ENCODE data around the gene LRRC23. TPM values are rescaled to one million over a fixed set of nuclear protein-coding genes. Genes with fewer than 3 reads are reported as not detected.

LRRC23 gene
- total and polyA plus RNA-seq, 2 of the 13 experiments (the other 11 are each of a cell fraction or from before 2014, with no cell fraction given) = 6.0 to 7.8 TPM

DNA sequence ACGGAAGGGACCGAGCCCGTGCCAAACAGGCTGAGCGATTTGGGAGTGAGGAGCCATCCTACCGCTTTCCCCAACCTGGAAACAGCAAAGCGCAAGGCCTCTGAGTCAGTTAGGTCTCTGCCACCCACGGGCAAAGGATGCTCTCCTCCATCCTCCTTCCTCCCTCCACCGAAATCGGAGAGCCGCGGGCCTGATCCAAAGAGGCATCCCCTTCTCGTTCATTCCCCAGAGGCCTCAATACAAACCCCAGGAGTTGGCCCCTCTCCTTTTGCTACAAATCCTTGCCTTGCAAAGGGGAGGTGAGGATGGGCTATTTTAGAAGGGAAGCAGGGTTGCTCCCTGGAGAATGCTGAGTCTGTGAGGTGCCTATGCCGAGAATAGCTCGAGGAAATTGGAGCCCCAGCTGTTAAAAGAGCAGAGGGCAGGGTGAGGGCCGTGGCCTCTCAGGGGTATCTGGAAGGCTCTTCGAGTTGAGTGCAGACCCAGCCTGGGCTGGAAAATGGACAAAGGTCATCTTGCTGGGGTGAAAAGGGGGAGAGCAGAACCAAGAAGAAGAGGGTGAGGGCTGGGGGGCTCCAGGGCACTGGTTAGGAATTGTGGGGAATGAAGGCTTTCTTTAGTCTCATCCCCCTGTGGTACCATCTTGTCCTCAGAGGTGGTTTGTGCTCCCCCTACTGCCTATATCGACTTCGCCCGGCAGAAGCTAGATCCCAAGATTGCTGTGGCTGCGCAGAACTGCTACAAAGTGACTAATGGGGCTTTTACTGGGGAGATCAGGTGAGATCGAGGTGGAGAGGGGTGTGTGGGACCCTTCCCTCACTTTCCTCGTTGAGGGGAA is 36.2 kb upstream of the LRRC23 start (continued):
- TF ChIP-seq NFIC (IDR thresholded peaks at IDR 0.05; ENCODE audit: low read length) (no peak), ZNF430 (CRISPR knock-in tag; IDR thresholded peaks at IDR 0.05) (no peak), EZH2 (conservative IDR thresholded peaks at IDR 0.05; ENCODE audit: low read depth, low read length) (no peak), NFYC (CRISPR knock-in tag; IDR thresholded peaks at IDR 0.05) (no peak), ZNF441 (CRISPR knock-in tag; IDR thresholded peaks at IDR 0.05; ENCODE audit: borderline replicate concordance) (peak; percentile 50), MEIS2 (CRISPR knock-in tag; IDR thresholded peaks at IDR 0.05) (no peak), HMGA1 (CRISPR knock-in tag; conservative IDR thresholded peaks at IDR 0.05) (no peak), NRL (CRISPR knock-in tag; IDR thresholded peaks at IDR 0.05; ENCODE audit: borderline replicate concordance) (no peak), DR1 (CRISPR knock-in tag; IDR thresholded peaks at IDR 0.05) (0 out of 2 replicates have a peak, but pooled peaks have one; percentile 29), ZNF34 (CRISPR knock-in tag; IDR thresholded peaks at IDR 0.05; ENCODE audit: borderline replicate concordance) (no peak), TEAD3 (CRISPR knock-in tag; optimal IDR thresholded peaks at IDR 0.05; ENCODE audit: borderline replicate concordance) (no peak), KDM5A (IDR thresholded peaks at IDR 0.05; ENCODE audit: borderline replicate concordance, low read length) (0 out of 2 replicates have a peak, but pooled peaks have one; percentile 22), ATF7 (IDR thresholded peaks at IDR 0.05) (no peak), ATF7 (CRISPR knock-in tag; IDR thresholded peaks at IDR 0.05) (0 out of 2 replicates have a peak, but pooled peaks have one; percentile 31), ZNF253 (CRISPR knock-in tag; IDR thresholded peaks at IDR 0.05; ENCODE audit: borderline replicate concordance) (no peak), HMGXB4 (CRISPR knock-in tag; IDR thresholded peaks at IDR 0.05; ENCODE audit: borderline replicate concordance in 1 of 2, low read depth in 1 of 2) (peak in 1 of 2 experiments; percentile 15; a peak in 2 of 4 replicates), MEF2D (CRISPR knock-in tag; IDR thresholded peaks at IDR 0.05) (peak; percentile 57; the same call in 1 of the 2 replicates), ZEB1 (IDR thresholded peaks at IDR 0.05; ENCODE audit: insufficient replicate concordance, low read depth) (peak; percentile 32), RCOR2 (CRISPR knock-in tag; IDR thresholded peaks at IDR 0.05) (no peak), ZNF747 (CRISPR knock-in tag; IDR thresholded peaks at IDR 0.05; ENCODE audit: borderline replicate concordance) (peak; percentile 8; the same call in 1 of the 2 replicates), NKX3-1 (CRISPR knock-in tag; IDR thresholded peaks at IDR 0.05) (no peak), ZNF205 (CRISPR knock-in tag; IDR thresholded peaks at IDR 0.05) (0 out of 2 replicates have a peak, but pooled peaks have one; percentile 4)
- TF ChIP-seq, protein P1, sequence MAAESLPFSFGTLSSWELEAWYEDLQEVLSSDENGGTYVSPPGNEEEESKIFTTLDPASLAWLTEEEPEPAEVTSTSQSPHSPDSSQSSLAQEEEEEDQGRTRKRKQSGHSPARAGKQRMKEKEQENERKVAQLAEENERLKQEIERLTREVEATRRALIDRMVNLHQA (CRISPR knock-in tag; IDR thresholded peaks at IDR 0.05) = no peak
- TF ChIP-seq, protein P2, sequence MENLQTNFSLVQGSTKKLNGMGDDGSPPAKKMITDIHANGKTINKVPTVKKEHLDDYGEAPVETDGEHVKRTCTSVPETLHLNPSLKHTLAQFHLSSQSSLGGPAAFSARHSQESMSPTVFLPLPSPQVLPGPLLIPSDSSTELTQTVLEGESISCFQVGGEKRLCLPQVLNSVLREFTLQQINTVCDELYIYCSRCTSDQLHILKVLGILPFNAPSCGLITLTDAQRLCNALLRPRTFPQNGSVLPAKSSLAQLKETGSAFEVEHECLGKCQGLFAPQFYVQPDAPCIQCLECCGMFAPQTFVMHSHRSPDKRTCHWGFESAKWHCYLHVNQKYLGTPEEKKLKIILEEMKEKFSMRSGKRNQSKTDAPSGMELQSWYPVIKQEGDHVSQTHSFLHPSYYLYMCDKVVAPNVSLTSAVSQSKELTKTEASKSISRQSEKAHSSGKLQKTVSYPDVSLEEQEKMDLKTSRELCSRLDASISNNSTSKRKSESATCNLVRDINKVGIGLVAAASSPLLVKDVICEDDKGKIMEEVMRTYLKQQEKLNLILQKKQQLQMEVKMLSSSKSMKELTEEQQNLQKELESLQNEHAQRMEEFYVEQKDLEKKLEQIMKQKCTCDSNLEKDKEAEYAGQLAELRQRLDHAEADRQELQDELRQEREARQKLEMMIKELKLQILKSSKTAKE (CRISPR knock-in tag; IDR thresholded peaks at IDR 0.05; ENCODE audit: borderline replicate concordance) = no peak
- TF ChIP-seq, protein P3, sequence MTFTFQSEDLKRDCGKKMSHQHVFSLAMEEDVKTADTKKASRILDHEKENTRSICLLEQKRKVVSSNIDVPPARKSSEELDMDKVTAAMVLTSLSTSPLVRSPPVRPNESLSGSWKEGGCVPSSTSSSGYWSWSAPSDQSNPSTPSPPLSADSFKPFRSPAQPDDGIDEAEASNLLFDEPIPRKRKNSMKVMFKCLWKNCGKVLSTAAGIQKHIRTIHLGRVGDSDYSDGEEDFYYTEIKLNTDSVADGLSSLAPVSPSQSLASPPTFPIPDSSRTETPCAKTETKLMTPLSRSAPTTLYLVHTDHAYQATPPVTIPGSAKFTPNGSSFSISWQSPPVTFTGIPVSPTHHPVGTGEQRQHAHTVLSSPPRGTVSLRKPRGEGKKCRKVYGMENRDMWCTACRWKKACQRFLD (CRISPR knock-in tag; IDR thresholded peaks at IDR 0.05; ENCODE audit: borderline replicate concordance) = 0 out of 2 replicates have a peak, but pooled peaks have one; percentile 11
